NCI-H146 treated with DMSO at 0.1 percent for 48 hours (cell line): ENCODE measurements around the gene KRTAP22-1.

ENCODE experiments used
- DNase-seq: peaks from one replicate; lab custom pipeline; 2025; ENCODE audit not compliant: unreplicated experiment; lab: John Stamatoyannopoulos, UW

The KRTAP22-1 gene

GRCh38 chr21:30623362-30623761, 22.5 kb downstream of the KRTAP22-1 start:
- DNase-seq = no peak

- no peak for DNase-seq
These were observed 24.7 kb downstream of the KRTAP22-1 start for GRCh38 chr21:30625449-30626165.

- DNase-seq = no peak
These were observed 27.2 kb downstream of the KRTAP22-1 start for GRCh38 chr21:30628109-30628508.

- DNase-seq = no peak
These were observed 28.3 kb downstream of the KRTAP22-1 start for GRCh38 chr21:30629200-30629599.

- no peak for DNase-seq
These were observed 34.0 kb downstream of the KRTAP22-1 start, which contains the start of gene KRTAP20-2 for GRCh38 chr21:30634906-30635305. Gene KRTAP20-2, plus strand, starts transcription at chr21:30635206. Its CDS starts 58 bp downstream, at chr21:30635264.

GRCh38 chr21:30638686-30639085, 37.8 kb downstream of the KRTAP22-1 start:
- DNase-seq = no peak

- DNase-seq = no peak
These were observed 41.7 kb downstream of the KRTAP22-1 start, which contains the start of gene KRTAP20-3 for GRCh38 chr21:30642564-30642963. Gene KRTAP20-3, plus strand, starts transcription at chr21:30642864.

GRCh38 chr21:30646904-30647414, 46.1 kb downstream of the KRTAP22-1 start:
- no peak for DNase-seq
